Ovary (tissue), 9 donors: ENCODE results near the gene RPL38. TPM values are rescaled to one million over a fixed set of nuclear protein-coding genes. Genes with fewer than 3 reads are reported as not detected.

Experiments used
- DNase-seq, 5 donors: peaks; one replicate each; pipeline ENCODE4 v3.0.0-alpha.2; 2019 to 2020
- H3K27ac ChIP-seq, 2 donors: fragments of 200-600 bp; one replicate each; pipeline versions ENCODE4 v1.5.1 to v1.8.0; 2019 to 2022
- H3K27me3 ChIP-seq: fragments of 200-600 bp; one replicate; pipeline ENCODE4 v1.8.0; 2022
- H3K36me3 ChIP-seq: fragments of 200-600 bp; sonication (generic); one replicate; pipeline ENCODE4 v1.5.1; 2019
- H3K4me1 ChIP-seq: one replicate; pipeline ENCODE4 v1.8.1; 2013; ENCODE audit warnings: mild to moderate bottlenecking, moderate library complexity; ENCODE audit not compliant: insufficient read depth
- H3K4me3 ChIP-seq: fragments of 200-600 bp; sonication (generic); one replicate; pipeline ENCODE4 v1.5.1; 2017
- H3K9me3 ChIP-seq, 2 donors: fragments of 200-600 bp in 1 of 2; sonication (generic) in 1 of 2; one replicate each; pipeline versions ENCODE4 v1.5.1 to v1.8.1; 2013 to 2019; ENCODE audit warnings: mild to moderate bottlenecking in 1 of 2, moderate library complexity in 1 of 2
- CTCF ChIP-seq, 3 donors: fragments of 450-650 bp in 2 of 3; fragments of 200-600 bp in 1 of 3; IDR thresholded peaks; one replicate each; pipeline versions ENCODE4 v1.5.1 to v1.8.0; 2016 to 2022; ENCODE audit warnings: antibody characterized with exemption in 3 of 3, mild to moderate bottlenecking in 1 of 3
- EP300 ChIP-seq: sonication (generic); formaldehyde crosslinking; IDR thresholded peaks from one replicate; pipeline ENCODE4 v1.6.1; 2017; ENCODE audit warnings: antibody characterized with exemption
- POLR2A ChIP-seq: fragments of 450-650 bp; IDR thresholded peaks from one replicate; pipeline ENCODE4 v1.6.1; 2017; ENCODE audit warnings: antibody characterized with exemption, mild to moderate bottlenecking, moderate library complexity
- WGBS, 3 donors: extraction: QIAGEN DNeasy Blood & Tissue Kit in 1 of 3; methylation state at CpG; one replicate each; pipeline versions ENCODE4 v1.1.5 to v1.1.7; 2013 to 2017; 5-methylcytosine and 5-hydroxymethylcytosine counted together
- intact Hi-C, 4 donors: fragments of 100-400 bp; cut with DNase I; formaldehyde crosslinking; loops; one replicate each; pipeline versions ENCODE4 v1.11.0 to v1.15.1; 2022 to 2023
- polyA plus RNA-seq, 2 donors: library from polyadenylated mRNA; stranded (reverse); fragments of 200-250 nt in 1 of 2; fragments of 350-450 nt in 1 of 2; fragmentation: Illumina TruSeq in 1 of 2; extraction: RNeasy Lipid Tissue Mini Kit (QIAGEN cat#74804) in 1 of 2; gene quantifications; one replicate each; pipeline ENCODE4 v1.2.3, GENCODE V29; 2013 to 2014
- total RNA-seq, 7 donors: library from RNA; depleted of rRNA in 2 of 7; stranded (reverse); fragments of >200 nt in 2 of 7; fragmentation: NEBNext Ultra II Directional in 3 of 7; extraction: Animal tissue kit (Norgen Biotek cat#: 25700) in 3 of 7; gene quantifications; one replicate each; pipeline versions ENCODE4 v1.1.0 to v1.2.4, GENCODE V29; 2016 to 2023
- donor health status: DM: no; HTN: no; CAD: no; lungs with moderate emphysema.
- donor health status: DM: no; HTN: no; CAD: no.
- donor health status: Bipolar disorder and iron deficiency.
- donor health status: DM: yes; HTN: yes; CAD: no.
- donor health status: DM: no; HTN: no; CAD: no.
- donor health status: DM: yes; HTN: yes; CAD: no.

The RPL38 gene
- total and polyA plus RNA-seq, 9 donors, result 861 to 2,696 (median 1,849) TPM

- no peaks in the 10 kb centered on the region for H3K36me3 ChIP-seq
- no peak for DNase-seq
- WGBS, 3 donors, result 80 to 85% (median 85%) methylated on average over 5 of the region's 5 CpGs
- H3K27ac ChIP-seq, result no peak overlapping the region
- H3K9me3 ChIP-seq, result no peaks in the 10 kb centered on the region
- intact Hi-C loops, result loop anchor here in 2 of 4 donors (10.0 kb wide), 2 partner anchors 138 to 528 kb away; partner anchors contain the start of gene NHERF1 (in 1 of the 2)
- peaks cover 5% of the 10 kb centered on the region for H3K4me1 ChIP-seq
- TF ChIP-seq EP300 (no peak), CTCF (IDR thresholded peaks at IDR 0.05) (no peak), POLR2A (no peak)
- H3K27me3 ChIP-seq, result no peaks in the 10 kb centered on the region
- no peak overlapping the region for H3K4me3 ChIP-seq
Measured at GRCh38 chr17:74216505-74216904, 13.0 kb downstream of the RPL38 start.

- no peaks in the 10 kb centered on the region for H3K9me3 ChIP-seq
- TF ChIP-seq CTCF (IDR thresholded peaks at IDR 0.05), result no peak
- TF ChIP-seq EP300, result no peak
- no peak for TF ChIP-seq POLR2A
- H3K4me1 ChIP-seq, result peaks cover 5% of the 10 kb centered on the region
- no peak overlapping the region for H3K27ac ChIP-seq
- H3K36me3 ChIP-seq, result no peaks in the 10 kb centered on the region
- no peak for DNase-seq
- WGBS, 3 donors, result 78 to 84% (median 79%) methylated on average over 13 of the region's 13 CpGs
- no peaks in the 10 kb centered on the region for H3K27me3 ChIP-seq
- no peak overlapping the region for H3K4me3 ChIP-seq
- intact Hi-C loops, result loop anchor here in 2 of 4 donors (10.0 kb wide), 2 partner anchors 138 to 528 kb away; partner anchors contain the start of gene NHERF1 (in 1 of the 2)
Measured at GRCh38 chr17:74217037-74217730, 13.7 kb downstream of the RPL38 start.

- TF ChIP-seq EP300, result no peak
- no peak for TF ChIP-seq POLR2A
- no peak for TF ChIP-seq CTCF (IDR thresholded peaks at IDR 0.05)
- H3K36me3 ChIP-seq, result no peaks in the 10 kb centered on the region
- H3K27me3 ChIP-seq, result no peaks in the 10 kb centered on the region
- no peak overlapping the region for H3K27ac ChIP-seq
- H3K9me3 ChIP-seq, result no peaks in the 10 kb centered on the region
- WGBS, 3 donors, result 91 to 97% (median 97%) methylated on average over 2 of the region's 2 CpGs
- no peak overlapping the region for H3K4me3 ChIP-seq
- no peak for DNase-seq
- H3K4me1 ChIP-seq, result peaks cover 4% of the 10 kb centered on the region
- intact Hi-C loops, result loop anchor here in 2 of 4 donors (10.0 kb wide), 2 partner anchors 137 to 527 kb away; partner anchors contain the start of gene NHERF1 (in 1 of the 2)
Measured at GRCh38 chr17:74217888-74218287, 14.4 kb downstream of the RPL38 start.

GRCh38 chr17:74218436-74218835, 15.0 kb downstream of the RPL38 start:
- 12 to 18% (median 13%) methylated on average over 8 of the region's 8 CpGs for WGBS, 3 donors
- no peak overlapping the region for H3K27ac ChIP-seq
- H3K27me3 ChIP-seq, result no peaks in the 10 kb centered on the region
- peaks cover 4% of the 10 kb centered on the region for H3K4me1 ChIP-seq
- TF ChIP-seq CTCF (IDR thresholded peaks at IDR 0.05), result no peak
- no peak for TF ChIP-seq POLR2A
- TF ChIP-seq EP300, result no peak
- intact Hi-C loops, result loop anchor here in 2 of 4 donors (10.0 kb wide), 2 partner anchors 136 to 526 kb away; partner anchors contain the start of gene NHERF1 (in 1 of the 2)
- H3K36me3 ChIP-seq, result no peaks in the 10 kb centered on the region
- DNase-seq, result peak in 3 of 5 donors; percentile 56 to 63 (median 59)
- no peak overlapping the region for H3K4me3 ChIP-seq
- H3K9me3 ChIP-seq, result no peaks in the 10 kb centered on the region
